Endothelial cell of umbilical vein (primary cell): Measurements from ENCODE around the gene ZNF580.

Experiments used
- CTCF ChIP-seq, 2 donors: IDR thresholded peaks; 1 replicate in 1 of 2; 2 replicates in 1 of 2; pipeline ENCODE4 v1.5.1; 2011; ENCODE audit warnings: low read length in 2 of 2, mild to moderate bottlenecking in 2 of 2, moderate library complexity in 2 of 2, control low read depth in 1 of 2, inconsistent platforms in 1 of 2, low read depth in 1 of 2; ENCODE audit not compliant: insufficient read depth in 1 of 2; ENCODE audit errors: extremely low read depth in 1 of 2
- EZH2 ChIP-seq: IDR thresholded peaks from 2 replicates; pipeline ENCODE4 v1.6.1; 2012; ENCODE audit warnings: borderline replicate concordance, low read depth, mild to moderate bottlenecking, moderate library complexity, low read length, inconsistent platforms; ENCODE audit not compliant: severe bottlenecking
- FOS ChIP-seq: IDR thresholded peaks from 2 replicates; pipeline ENCODE4 v1.6.1; 2011; ENCODE audit warnings: mild to moderate bottlenecking, low read length, moderate library complexity, borderline replicate concordance; ENCODE audit not compliant: insufficient read depth
- GATA2 ChIP-seq: IDR thresholded peaks from 2 replicates; pipeline ENCODE4 v1.7.0; 2011; ENCODE audit warnings: low read depth, mild to moderate bottlenecking, moderate library complexity, mixed read lengths, low read length; ENCODE audit not compliant: insufficient read length, insufficient read depth
- POLR2A ChIP-seq: IDR thresholded peaks from 2 replicates; pipeline ENCODE4 v1.6.1; 2012; ENCODE audit warnings: low read depth, mild to moderate bottlenecking, control low read depth, low read length

- TF ChIP-seq EZH2: no peak
- TF ChIP-seq CTCF (IDR thresholded peaks at IDR 0.05; ENCODE audit: extremely low read depth in 1 of 2, insufficient read depth in 1 of 2, low read depth in 1 of 2, low read length in 2 of 2): no peak
- no peak for TF ChIP-seq FOS
- no peak for TF ChIP-seq POLR2A
- TF ChIP-seq GATA2: no peak
These were observed 33.1 kb downstream of the ZNF580 start for GRCh38 chr19:55673889-55674288.
